Retina (tissue), 1 donor: ENCODE measurements around the gene ELOVL5.
A peak's percentile ranks its signal among the peaks of the same experiment; 100 is the strongest.

Experiments used
- DNase-seq: peaks from one replicate; pipeline ENCODE4 v3.0.0-alpha.2; 2016

Gene ELOVL5

GRCh38 chr6:53302678-53303360, 45.9 kb downstream of the ELOVL5 start:
- no peak for DNase-seq

DNA sequence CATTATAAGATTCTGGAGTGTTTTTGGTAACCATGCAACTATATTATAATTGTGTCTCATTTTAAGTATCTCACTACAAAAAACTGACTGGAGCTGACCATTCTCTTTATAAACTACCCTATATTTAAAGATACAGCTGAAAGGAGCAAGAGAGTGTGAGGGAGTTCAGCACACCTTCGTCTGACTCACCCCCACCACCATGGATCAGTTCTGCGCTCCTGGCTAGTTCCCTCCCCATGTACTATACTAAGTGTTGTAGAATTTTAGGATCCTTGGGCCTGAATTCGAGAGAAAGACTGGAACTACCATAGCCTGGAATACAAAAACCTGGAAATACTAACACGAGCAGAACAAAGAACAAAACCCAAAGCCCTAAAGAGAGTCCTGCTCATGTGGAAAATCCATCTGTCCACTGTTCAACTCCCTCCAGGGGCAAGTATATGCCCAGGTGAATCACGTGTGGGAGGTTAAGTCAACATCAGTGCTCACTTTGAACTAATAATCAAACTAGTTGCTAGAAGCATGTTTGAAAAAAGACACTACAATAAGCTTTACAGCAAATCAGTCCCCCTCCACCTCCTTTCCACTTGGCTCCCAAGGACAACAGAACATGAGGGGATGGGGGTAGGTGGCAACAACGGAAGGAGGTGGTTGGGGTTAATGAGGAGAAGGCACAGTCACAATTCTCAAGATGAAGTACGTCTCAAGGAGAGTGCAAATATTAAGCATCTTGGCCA, 46.8 kb downstream of the ELOVL5 start:
- no peak for DNase-seq

GRCh38 chr6:53300656-53301551, 47.8 kb downstream of the ELOVL5 start:
- no peak for DNase-seq

DNA sequence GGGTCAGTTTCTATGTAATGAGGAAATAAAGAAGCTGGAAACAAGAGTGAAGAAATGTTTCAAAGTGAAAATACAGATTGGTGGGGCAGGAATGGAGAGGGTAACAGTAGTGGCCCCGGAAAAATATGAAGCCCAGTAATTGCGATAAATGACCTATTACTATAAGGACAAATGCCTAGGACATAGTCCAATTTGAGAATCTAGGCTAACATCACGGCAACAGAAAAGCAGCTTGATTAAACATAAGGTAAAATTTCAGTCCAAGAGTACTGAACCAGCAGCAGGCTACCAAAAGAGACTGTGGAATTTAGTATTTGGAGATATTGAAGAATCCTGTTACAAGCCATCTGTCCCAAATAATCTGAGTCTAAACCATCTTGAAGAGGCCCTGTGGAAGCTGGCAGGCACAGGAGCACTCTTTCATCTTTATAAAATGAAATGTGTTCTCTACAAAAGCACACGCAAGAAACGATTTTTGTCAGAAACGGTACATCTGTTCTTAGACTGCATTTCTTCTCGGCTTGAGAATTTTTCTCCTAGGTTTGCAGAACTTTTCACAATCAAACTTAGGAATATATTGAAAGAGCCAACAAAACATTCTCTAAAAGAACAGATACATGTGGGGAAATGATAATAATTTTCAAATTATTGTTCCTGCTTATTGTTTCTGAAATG, 49.3 kb downstream of the ELOVL5 start:
- no peak for DNase-seq

- no peak for DNase-seq
These were observed 51.7 kb downstream of the ELOVL5 start for GRCh38 chr6:53297004-53297403.

DNA sequence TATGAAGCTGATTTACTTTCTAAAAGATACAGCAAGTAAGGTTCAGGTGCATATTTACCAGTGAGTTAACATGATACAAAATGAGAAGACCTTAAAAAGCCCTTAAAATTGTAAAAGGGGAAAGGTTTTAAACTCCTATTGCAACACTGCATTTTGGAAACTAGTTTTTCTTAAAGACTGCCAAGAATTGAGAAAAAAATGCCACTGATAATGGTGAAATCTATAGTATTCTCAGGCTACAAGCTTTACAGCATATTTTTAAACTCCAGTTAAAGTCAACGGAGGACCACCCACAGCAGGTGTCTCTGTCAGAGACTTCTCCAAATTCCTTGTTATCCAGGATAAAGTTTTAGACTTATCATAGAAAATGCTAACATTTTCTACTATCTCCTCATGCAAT, 53.6 kb downstream of the ELOVL5 start:
- no peak for DNase-seq

GRCh38 chr6:53294611-53295010, 54.1 kb downstream of the ELOVL5 start:
- DNase-seq = no peak

DNA sequence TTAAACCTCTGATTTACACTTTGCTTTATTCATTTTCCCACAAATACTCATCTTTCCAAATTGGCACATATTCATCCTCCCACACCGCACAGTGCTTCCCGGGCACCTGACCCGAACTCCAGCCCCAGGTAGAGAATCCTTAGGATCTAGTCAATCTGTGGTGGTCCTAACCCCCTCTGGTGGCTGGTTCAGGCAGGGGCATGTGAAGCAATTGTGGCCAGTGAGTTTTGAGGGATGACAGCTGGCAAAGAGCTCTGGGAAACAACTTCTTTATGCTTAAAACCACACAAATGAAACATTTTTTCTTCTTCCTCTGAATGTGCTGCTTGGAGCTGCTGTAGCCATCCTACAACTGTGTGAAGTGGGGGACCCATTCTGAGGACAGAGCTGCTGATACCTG, 54.7 kb downstream of the ELOVL5 start:
- no peak for DNase-seq

DNA sequence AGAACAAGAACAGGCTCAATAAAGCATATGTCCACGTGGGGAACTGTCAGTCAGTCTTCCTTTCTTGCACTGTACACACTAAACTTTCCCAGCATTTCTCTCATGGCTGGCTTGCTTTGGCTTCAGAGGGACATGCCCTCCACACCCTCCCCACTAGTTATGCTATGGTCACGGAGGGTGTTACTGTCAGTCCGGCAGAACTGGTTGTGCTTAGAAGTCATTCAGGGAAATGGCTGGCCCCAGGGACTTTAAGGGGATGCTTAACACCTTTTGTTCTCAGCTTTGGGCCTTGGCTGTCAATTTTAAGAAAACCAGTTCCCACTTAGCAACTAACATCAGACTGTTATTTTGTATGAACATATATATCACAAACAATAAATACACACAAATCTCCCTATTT, 55.1 kb downstream of the ELOVL5 start:
- no peak for DNase-seq

GRCh38 chr6:53290537-53291510, 57.9 kb downstream of the ELOVL5 start:
- DNase-seq = no peak

DNA sequence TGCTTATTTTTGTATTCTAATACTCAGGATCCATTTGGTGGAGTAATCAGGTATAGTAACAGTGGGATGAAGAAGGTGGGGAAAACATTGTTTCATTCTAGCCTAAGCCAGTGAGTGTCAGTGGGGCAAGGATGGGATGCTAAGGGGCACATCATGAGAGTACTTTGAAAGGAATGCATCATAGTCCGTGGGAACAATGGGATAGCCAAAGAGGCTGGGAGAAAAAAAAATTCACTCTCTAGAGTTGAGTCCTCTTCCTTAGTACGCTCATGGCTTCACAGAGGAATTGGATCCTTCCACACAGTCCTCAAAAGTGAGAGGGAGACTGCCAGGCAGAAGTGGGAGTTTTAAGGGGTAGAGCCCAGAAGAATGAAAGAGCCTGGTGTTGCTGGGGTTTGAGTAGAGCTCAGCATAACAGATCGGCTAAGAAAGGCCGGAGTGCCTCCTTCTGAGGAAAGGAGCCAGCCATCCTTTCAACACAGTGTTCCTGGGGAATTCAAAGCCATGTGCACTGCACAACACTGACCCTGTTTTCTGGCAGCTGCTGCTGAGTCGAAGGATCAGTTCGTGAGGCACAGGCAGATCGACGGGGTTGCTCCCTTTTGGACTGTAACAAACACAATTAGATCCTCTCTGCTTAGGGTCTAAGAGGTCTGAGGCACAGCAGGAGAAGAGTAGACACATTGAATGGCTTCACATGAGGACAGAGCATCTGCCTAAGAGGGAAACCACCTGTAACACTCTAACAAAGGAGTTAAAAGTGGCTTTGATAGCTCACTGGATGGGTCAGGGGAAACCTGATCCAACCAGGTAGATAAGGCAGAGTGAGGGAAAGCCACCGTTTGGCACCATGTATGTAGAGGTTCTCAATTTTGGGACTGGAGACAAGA, 61.2 kb downstream of the ELOVL5 start:
- peak; percentile 56 for DNase-seq

DNA sequence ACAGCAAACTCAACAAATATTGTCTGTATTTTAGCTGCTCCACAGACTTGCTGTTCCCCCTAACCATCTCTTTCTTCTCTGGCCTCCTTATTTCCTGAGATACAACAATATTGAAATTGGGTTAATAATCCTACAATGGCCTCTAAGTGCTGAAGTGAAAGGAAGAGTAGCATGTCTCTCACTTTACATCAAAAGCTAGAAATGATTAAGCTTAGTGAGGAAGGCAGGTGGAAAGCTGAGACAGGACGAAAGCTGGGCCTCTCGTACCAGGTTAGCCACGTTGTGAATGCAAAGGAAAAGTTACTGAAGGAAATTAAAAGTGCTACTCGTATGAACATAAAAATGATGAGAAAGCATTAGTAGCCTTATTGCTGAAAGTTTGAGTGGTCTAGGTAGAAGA, 63.8 kb downstream of the ELOVL5 start:
- DNase-seq = no peak

- no peak for DNase-seq
These were observed 66.0 kb downstream of the ELOVL5 start for GRCh38 chr6:53282741-53283140.

DNA sequence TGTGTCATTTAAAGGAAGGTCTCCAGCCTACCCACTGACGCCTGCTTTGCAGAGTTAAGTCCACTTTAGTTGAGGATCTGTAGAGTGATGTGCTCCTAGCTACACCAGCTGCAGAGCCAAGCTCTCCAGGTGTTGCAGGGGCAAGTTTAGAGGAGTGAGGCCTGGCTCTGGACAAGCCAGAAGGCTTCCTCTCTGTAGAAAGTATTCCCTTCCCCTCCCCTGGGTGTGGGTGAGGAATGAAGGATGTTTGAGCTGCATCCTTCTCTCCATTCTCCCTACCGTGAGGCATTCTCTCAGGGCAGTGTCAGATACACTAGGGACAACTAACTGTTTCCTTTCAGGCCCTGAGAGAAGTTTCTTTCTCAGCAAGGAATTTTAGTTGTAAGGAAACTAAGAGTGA, 66.5 kb downstream of the ELOVL5 start:
- no peak for DNase-seq

DNA sequence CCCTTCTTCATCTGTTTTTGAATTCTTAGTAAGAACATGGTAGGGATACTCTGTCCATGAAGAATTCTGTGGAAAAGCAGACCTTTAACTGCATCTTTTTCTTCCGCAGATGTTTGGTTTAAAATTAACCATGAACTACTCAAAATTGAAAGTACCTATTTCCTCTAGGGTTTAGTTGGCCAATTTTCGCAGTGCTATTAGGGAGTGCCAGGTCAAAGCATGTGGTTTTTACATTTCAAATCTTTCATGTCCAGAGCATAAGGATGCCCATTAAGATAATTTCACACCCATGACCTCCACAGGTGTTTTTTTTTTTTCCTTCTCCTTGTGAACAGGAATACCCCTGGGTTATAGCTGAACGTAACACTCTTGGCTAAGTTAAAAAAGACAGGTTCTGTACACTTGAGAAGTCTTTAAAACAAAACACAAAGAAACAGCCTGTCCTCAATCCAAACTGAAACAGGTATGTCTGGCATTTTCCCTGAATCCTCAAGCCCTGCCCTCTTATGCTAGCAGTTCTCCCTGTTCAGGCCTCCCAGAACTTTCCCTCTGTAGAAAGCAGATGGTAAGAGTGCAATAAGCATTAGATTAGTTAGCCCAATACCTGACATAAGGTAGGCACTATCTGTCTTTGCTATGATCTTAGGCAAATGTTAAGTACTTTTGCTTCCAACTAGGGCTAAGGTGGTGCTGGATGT, 67.1 kb downstream of the ELOVL5 start:
- no peak for DNase-seq

- DNase-seq = no peak
These were observed 68.5 kb downstream of the ELOVL5 start for GRCh38 chr6:53280207-53280606.

GRCh38 chr6:53279293-53279692, 69.5 kb downstream of the ELOVL5 start:
- DNase-seq = no peak

DNA sequence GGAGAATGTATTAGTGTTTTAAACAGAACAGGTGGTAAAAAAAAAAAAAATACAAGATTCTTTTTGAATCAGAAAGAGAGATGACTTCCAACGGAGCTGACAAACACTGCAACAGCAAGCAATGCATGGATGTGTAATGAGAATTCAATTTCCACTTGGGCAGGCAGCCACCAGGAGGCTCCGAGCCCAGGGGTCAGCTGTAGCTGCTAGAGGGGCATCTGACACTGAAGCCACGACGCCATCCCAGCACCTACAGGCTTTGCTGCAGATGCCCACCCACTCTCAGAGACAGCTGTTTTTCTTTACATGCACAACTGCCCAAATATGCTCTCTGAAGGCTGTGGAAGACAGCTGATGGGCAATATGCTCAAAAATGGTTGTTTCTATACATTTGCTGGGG, 75.4 kb downstream of the ELOVL5 start:
- no peak for DNase-seq

DNA sequence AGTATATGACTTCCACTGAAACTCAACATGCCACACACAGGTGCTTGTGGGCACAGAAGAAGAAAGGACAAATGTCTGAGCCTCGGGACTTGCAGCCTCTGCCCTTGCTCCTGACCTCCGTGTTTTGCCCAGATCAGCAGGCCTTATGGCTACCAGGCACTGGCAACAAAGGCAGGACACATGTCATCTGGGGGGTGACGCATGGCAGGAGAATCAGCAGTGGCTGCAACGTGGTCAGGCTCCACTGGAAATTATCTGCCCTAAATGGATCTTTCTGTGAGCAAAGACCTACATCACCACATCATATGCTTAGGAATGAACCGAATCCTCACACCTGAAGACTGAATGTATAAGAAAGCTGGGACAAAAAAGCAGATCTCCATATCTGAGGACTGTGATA, 78.9 kb downstream of the ELOVL5 start:
- no peak for DNase-seq
